Thyroid gland (tissue), 4 donors: ENCODE data around the gene FOXI2. TPM values are rescaled to one million over a fixed set of nuclear protein-coding genes. Genes with fewer than 3 reads are reported as not detected.

ENCODE experiments used
- DNase-seq, 2 donors: peaks; one replicate each; pipeline ENCODE4 v3.0.0-alpha.2; 2019
- H3K27ac ChIP-seq, 3 donors: fragments of 200-600 bp; sonication (generic); 1 replicate in 2 of 3; 2 replicates in 1 of 3; pipeline ENCODE4 v1.5.1; 2016 to 2019; ENCODE audit warnings: mild to moderate bottlenecking in 1 of 3, moderate library complexity in 1 of 3
- H3K27me3 ChIP-seq: fragments of 200-600 bp; sonication (generic); one replicate; pipeline ENCODE4 v1.5.1; 2019
- H3K36me3 ChIP-seq, 2 donors: fragments of 200-600 bp; sonication (generic); one replicate each; pipeline ENCODE4 v1.5.1; 2016 to 2019
- H3K4me1 ChIP-seq, 2 donors: fragments of 200-600 bp; sonication (generic); one replicate each; pipeline ENCODE4 v1.5.1; 2017 to 2019
- H3K4me3 ChIP-seq, 3 donors: fragments of 200-600 bp; sonication (generic); replicated peaks in 1 of 3; 1 replicate in 2 of 3; 2 replicates in 1 of 3; pipeline ENCODE4 v1.5.1; 2016; ENCODE audit warnings: mild to moderate bottlenecking in 1 of 3
- H3K9me3 ChIP-seq: fragments of 200-600 bp; sonication (generic); one replicate; pipeline ENCODE4 v1.5.1; 2017
- CTCF ChIP-seq, 6 experiments: fragments of 200-600 bp in 3 of 6; fragments of 450-650 bp in 3 of 6; sonication (generic) in 3 of 6; IDR thresholded peaks; one replicate each; pipeline ENCODE4 v1.5.1; 2016 to 2019; ENCODE audit warnings: antibody characterized with exemption in 6 of 6, mild to moderate bottlenecking in 2 of 6, inconsistent platforms in 1 of 6, moderate library complexity in 1 of 6
- POLR2A ChIP-seq, 2 donors: fragments of 450-650 bp; IDR thresholded peaks; one replicate each; pipeline ENCODE4 v1.6.1; 2017; ENCODE audit warnings: antibody characterized with exemption in 2 of 2, mild to moderate bottlenecking in 2 of 2, moderate library complexity in 1 of 2
- WGBS, 2 donors: methylation state at CpG; one replicate each; pipeline ENCODE4 v1.1.5; 2017; 5-methylcytosine and 5-hydroxymethylcytosine counted together
- intact Hi-C: fragments of 100-400 bp; cut with DNase I; formaldehyde crosslinking; loops from one replicate; pipeline ENCODE4 v1.15.1; 2023
- total RNA-seq, 4 donors: library from RNA; depleted of rRNA; stranded (reverse); fragments of >200 nt; gene quantifications; one replicate each; pipeline ENCODE4 v1.2.3, GENCODE V29; 2016

The FOXI2 gene
- total RNA-seq, 4 donors from 2014 or later: 0.15 TPM; not detected in 3

- no peaks in the 10 kb centered on the region for H3K36me3 ChIP-seq
- peaks cover 0 to 18% of the 10 kb centered on the region in 2 donors for H3K4me1 ChIP-seq
- WGBS, 2 donors: 1% methylated on average over 23 of the region's 66 CpGs; no CpG with 5 or more reads in 1 of the 2 donors
- no peaks in the 10 kb centered on the region for H3K27me3 ChIP-seq
- H3K9me3 ChIP-seq: no peaks in the 10 kb centered on the region
- no peak for TF ChIP-seq CTCF (IDR thresholded peaks at IDR 0.05)
- no peak for TF ChIP-seq POLR2A (IDR thresholded peaks at IDR 0.05)
- H3K4me3 ChIP-seq: no peak overlapping the region
- DNase-seq: no peak
- intact Hi-C loops: no loop called here
- no peak overlapping the region for H3K27ac ChIP-seq
Measured at GRCh38 chr10:127736222-127736914, 617 bp upstream of the FOXI2 start.

- Histone ChIP-seq H3K27ac (no peak overlapping the region), H3K4me1 (peaks cover 0 to 18% of the 10 kb centered on the region in 2 donors), H3K9me3 (no peaks in the 10 kb centered on the region), H3K27me3 (no peaks in the 10 kb centered on the region), H3K36me3 (no peaks in the 10 kb centered on the region), H3K4me3 (no peak overlapping the region)
- intact Hi-C loops: no loop called here
- no peak for TF ChIP-seq CTCF (IDR thresholded peaks at IDR 0.05)
- no peak for TF ChIP-seq POLR2A (IDR thresholded peaks at IDR 0.05)
- 6 to 12% methylated on average over 39 to 50 of the region's 59 CpGs for WGBS, 2 donors
- no peak for DNase-seq
Measured at GRCh38 chr10:127737563-127738511, 852 bp downstream of the FOXI2 start.

- no peak for TF ChIP-seq POLR2A (IDR thresholded peaks at IDR 0.05)
- TF ChIP-seq CTCF (IDR thresholded peaks at IDR 0.05): no peak
- WGBS, 2 donors: 13 to 36% methylated on average over 31 to 33 of the region's 59 CpGs
- Histone ChIP-seq H3K36me3 (no peaks in the 10 kb centered on the region), H3K27me3 (no peaks in the 10 kb centered on the region), H3K9me3 (no peaks in the 10 kb centered on the region), H3K4me3 (peak overlapping the region in 1 of 3 donors; percentile 3), H3K27ac (no peak overlapping the region), H3K4me1 (peaks cover 0 to 18% of the 10 kb centered on the region in 2 donors)
- intact Hi-C loops: no loop called here
- no peak for DNase-seq
Measured at GRCh38 chr10:127738512-127739424, 1.8 kb downstream of the FOXI2 start.

DNA sequence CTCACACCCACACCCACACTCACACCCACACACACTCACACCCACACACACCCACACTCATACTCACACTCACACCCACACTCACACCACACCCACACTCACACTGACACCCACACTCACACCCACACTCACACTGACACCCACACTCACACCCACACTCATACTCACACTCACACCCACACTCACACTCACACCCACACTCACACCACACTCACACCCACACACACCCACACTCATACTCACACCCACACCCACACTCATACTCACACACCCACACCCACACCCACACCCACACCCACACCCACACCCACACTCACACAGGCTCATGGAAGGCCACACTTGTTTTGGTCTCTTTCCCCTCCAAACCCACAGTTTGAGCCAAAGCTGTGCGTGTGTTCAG, 2.9 kb downstream of the FOXI2 start:
- no peak for TF ChIP-seq CTCF (IDR thresholded peaks at IDR 0.05)
- TF ChIP-seq POLR2A (IDR thresholded peaks at IDR 0.05): no peak
- no peak overlapping the region for H3K27ac ChIP-seq
- H3K4me1 ChIP-seq: peaks cover 0 to 18% of the 10 kb centered on the region in 2 donors
- H3K9me3 ChIP-seq: no peaks in the 10 kb centered on the region
- WGBS, 2 donors: 72 to 93% methylated on average over 1 of the region's 1 CpG
- H3K4me3 ChIP-seq: no peak overlapping the region
- DNase-seq: no peak
- intact Hi-C loops: no loop called here
- H3K27me3 ChIP-seq: no peaks in the 10 kb centered on the region
- H3K36me3 ChIP-seq: no peaks in the 10 kb centered on the region
